NT2/D1 (cell line): ENCODE measurements around the gene FLII.

ENCODE experiments used
- DNase-seq: peaks from one replicate; pipeline ENCODE4 v3.0.0-alpha.2; 2011; ENCODE audit warnings: low read depth, low spot score
- H3K27me3 ChIP-seq: 2 replicates; pipeline ENCODE4 v1.6.0; 2011; ENCODE audit warnings: mild to moderate bottlenecking; ENCODE audit not compliant: insufficient read length, insufficient read depth
- H3K36me3 ChIP-seq: 2 replicates; pipeline ENCODE4 v1.6.1; 2011; ENCODE audit warnings: mild to moderate bottlenecking, low read length, mixed read lengths; ENCODE audit not compliant: insufficient read depth, insufficient read length
- H3K4me1 ChIP-seq: 2 replicates; pipeline ENCODE4 v1.5.1; 2011; ENCODE audit not compliant: insufficient read depth, insufficient read length
- H3K4me3 ChIP-seq: 2 replicates; pipeline ENCODE4 v1.5.1; 2011; ENCODE audit warnings: low read depth; ENCODE audit not compliant: insufficient read length
- H3K9ac ChIP-seq: 2 replicates; pipeline ENCODE4 v1.6.0; 2011; ENCODE audit warnings: low read depth; ENCODE audit not compliant: insufficient read length
- H3K9me3 ChIP-seq: 2 replicates; pipeline ENCODE4 v1.5.1; 2011; ENCODE audit warnings: mild to moderate bottlenecking, low read length; ENCODE audit not compliant: insufficient read depth
- SUZ12 ChIP-seq: IDR thresholded peaks from 2 replicates; pipeline ENCODE4 v1.6.1; 2011; ENCODE audit not compliant: insufficient read length, insufficient read depth; ENCODE audit errors: extremely low read depth
- YY1 ChIP-seq: IDR thresholded peaks from 2 replicates; pipeline ENCODE4 v1.6.1; 2011; ENCODE audit not compliant: insufficient read length, insufficient read depth
- ZNF274 ChIP-seq: IDR thresholded peaks from 2 replicates; pipeline ENCODE4 v1.6.1; 2011; ENCODE audit warnings: mild to moderate bottlenecking, low read depth, low read length

FLII gene

DNA sequence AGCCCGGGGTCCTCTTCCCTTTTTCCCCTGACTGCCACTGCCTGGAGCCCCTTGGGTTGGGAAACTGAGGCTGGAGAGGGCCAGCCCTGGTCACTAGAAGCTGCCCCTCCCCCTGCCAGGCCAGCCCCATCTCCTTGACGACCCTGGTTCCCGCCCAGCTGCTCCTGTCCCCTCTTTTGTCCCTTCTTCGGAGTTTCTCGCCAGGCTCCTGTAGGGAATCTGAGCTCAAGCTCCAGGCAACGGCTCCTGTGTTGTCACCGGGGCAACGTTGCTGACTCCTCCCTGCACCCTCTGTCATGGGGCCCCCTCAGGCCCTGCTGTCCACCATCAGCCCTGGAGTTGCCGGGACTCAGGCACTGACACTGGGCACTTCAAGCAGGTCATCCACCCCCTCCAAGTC is 27.4 kb downstream of the FLII start:
- no peak overlapping the region for H3K9ac ChIP-seq
- peaks cover 54% of the 10 kb centered on the region for H3K36me3 ChIP-seq
- TF ChIP-seq YY1 (no peak), SUZ12 (no peak), ZNF274 (no peak)

DNA sequence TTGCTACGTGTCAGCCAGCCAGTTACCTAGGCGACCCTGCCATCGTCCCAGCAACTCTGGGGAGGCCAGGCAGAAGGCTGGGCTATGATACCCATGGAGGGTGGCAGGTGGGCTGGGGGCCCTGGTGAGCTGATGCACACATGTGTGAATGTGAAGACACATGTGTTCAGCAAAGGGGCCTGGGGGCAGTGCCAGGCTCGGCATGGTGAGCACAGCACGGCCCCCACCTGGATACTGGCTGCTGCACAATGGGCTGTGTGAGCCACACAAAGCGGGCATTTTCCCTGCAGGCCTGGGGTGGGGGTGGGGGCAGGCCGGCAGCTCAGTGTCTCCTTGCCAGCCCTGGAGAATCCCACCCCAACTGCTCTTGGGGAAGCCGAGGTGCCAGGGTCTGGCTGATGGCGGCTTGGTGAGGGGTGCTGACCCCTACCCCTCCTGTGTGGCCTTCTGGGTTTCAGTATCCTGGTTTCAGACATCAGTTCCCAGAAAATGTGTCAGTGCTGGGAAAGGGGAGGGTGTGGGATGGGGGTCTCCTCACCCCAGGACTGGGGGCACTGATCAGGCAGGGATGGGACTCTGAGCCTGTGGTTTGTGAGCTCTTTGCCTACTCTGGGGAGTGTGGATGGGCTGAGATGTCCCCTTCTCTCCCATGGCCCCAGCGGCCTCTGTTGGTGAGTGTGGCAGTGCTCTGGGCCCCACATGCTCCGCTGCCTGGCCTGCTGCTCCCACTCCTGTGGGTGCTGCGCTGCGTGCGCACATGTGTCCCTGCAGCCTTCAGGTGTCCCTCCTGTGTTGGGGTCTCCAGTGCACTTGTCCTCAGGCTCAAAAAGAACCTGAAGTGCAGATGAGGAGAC is 28.0 kb downstream of the FLII start:
- TF ChIP-seq YY1 (no peak), SUZ12 (no peak), ZNF274 (no peak)
- Histone ChIP-seq H3K36me3 (peaks cover 47% of the 10 kb centered on the region), H3K9me3 (no peaks in the 10 kb centered on the region), H3K4me1 (peaks cover 7% of the 10 kb centered on the region), H3K27me3 (no peaks in the 10 kb centered on the region), H3K9ac (no peak overlapping the region), H3K4me3 (no peak overlapping the region)
- no peak for DNase-seq

More for the DNA sequence above, 27.4 kb downstream of the FLII start:
- no peak overlapping the region for H3K4me3 ChIP-seq
- peaks cover 7% of the 10 kb centered on the region for H3K4me1 ChIP-seq
- no peaks in the 10 kb centered on the region for H3K9me3 ChIP-seq
- no peaks in the 10 kb centered on the region for H3K27me3 ChIP-seq
- no peak for DNase-seq

- TF ChIP-seq YY1: no peak
- TF ChIP-seq ZNF274: no peak
- no peak for TF ChIP-seq SUZ12
- Histone ChIP-seq H3K9me3 (no peaks in the 10 kb centered on the region), H3K27me3 (no peaks in the 10 kb centered on the region), H3K4me3 (no peak overlapping the region), H3K4me1 (peaks cover 7% of the 10 kb centered on the region), H3K36me3 (peaks cover 40% of the 10 kb centered on the region), H3K9ac (no peak overlapping the region)
- DNase-seq: no peak
Observed at GRCh38 chr17:18229771-18230170, 28.8 kb downstream of the FLII start.

GRCh38 chr17:18229254-18229653 is 29.3 kb downstream of the FLII start:
- Histone ChIP-seq H3K9ac (peak overlapping the region; percentile 10), H3K4me3 (no peak overlapping the region), H3K4me1 (peaks cover 7% of the 10 kb centered on the region), H3K36me3 (peaks cover 35% of the 10 kb centered on the region), H3K27me3 (no peaks in the 10 kb centered on the region), H3K9me3 (no peaks in the 10 kb centered on the region)
- no peak for TF ChIP-seq SUZ12
- TF ChIP-seq ZNF274: no peak
- TF ChIP-seq YY1: no peak
- DNase-seq: no peak

DNA sequence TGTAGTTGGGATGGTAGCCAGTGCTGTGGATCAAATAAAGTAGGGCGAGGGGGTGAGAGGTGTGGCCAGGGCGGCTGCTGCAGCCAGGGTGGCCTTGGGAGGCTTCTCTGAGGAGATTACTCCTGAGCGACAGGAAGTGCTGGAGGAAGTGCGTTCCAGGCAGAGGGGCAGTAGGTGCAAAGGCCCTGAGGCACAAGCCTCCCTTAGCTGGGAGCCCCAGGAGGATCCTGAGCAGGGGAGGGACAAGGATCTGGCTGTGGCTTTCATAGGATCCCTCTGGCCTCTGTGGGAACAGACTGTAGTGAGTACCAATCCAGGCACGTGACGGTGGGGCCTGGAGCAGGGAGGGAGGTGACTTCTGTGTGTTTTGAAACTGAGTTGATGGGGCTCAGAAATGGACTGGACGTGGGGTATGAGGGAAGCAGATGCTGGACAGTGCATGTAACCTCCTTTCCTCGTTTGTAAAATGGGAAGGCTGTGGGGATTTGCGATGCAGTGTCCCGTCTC is 30.3 kb downstream of the FLII start:
- no peak overlapping the region for H3K9ac ChIP-seq
- no peak for TF ChIP-seq ZNF274
- TF ChIP-seq YY1: no peak
- DNase-seq: no peak

DNA sequence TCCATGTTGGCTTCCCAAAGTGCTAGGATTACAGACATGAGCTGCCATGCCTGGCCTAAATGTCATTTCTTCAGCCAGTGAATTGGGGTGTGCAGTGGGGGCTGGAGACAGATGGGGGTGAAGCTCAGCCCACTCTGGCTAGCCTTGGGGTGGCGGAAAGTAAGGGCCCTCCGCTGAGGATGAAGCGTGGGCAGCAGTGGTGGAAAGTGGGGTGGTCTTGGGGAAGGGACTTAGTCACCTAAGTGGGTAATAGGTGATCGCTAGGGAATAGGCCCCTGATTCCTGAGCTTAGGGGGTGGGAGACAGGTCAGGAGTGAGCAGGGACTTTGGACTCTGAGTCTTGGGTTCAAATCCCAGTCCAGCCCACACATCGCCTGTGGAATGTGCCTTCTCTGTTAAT is 30.9 kb downstream of the FLII start:
- H3K27me3 ChIP-seq: no peaks in the 10 kb centered on the region
- no peaks in the 10 kb centered on the region for H3K9me3 ChIP-seq
- H3K4me1 ChIP-seq: peaks cover 10% of the 10 kb centered on the region
- H3K36me3 ChIP-seq: peaks cover 22% of the 10 kb centered on the region
- no peak overlapping the region for H3K9ac ChIP-seq
- H3K4me3 ChIP-seq: no peak overlapping the region
- DNase-seq: no peak
- TF ChIP-seq YY1: no peak
- no peak for TF ChIP-seq SUZ12
- no peak for TF ChIP-seq ZNF274

More for the DNA sequence above, 30.3 kb downstream of the FLII start:
- no peak overlapping the region for H3K4me3 ChIP-seq
- H3K9me3 ChIP-seq: no peaks in the 10 kb centered on the region
- H3K4me1 ChIP-seq: peaks cover 10% of the 10 kb centered on the region
- H3K27me3 ChIP-seq: no peaks in the 10 kb centered on the region
- H3K36me3 ChIP-seq: peaks cover 26% of the 10 kb centered on the region

- Histone ChIP-seq H3K4me3 (peak overlapping the region; percentile 79), H3K36me3 (peaks cover 13% of the 10 kb centered on the region), H3K9ac (peak overlapping the region; percentile 92), H3K27me3 (no peaks in the 10 kb centered on the region), H3K4me1 (peaks cover 10% of the 10 kb centered on the region), H3K9me3 (no peaks in the 10 kb centered on the region)
- no peak for TF ChIP-seq YY1
- no peak for TF ChIP-seq ZNF274
- TF ChIP-seq SUZ12: no peak
- DNase-seq: no peak
Observed at GRCh38 chr17:18226284-18226945, 32.1 kb downstream of the FLII start.
